Fibroblast of skin of left quadriceps (primary cell): ENCODE measurements around the gene SMOC1.

ENCODE experiments used
- DNase-seq, 2 experiments: peaks; one replicate each; pipeline ENCODE4 v3.0.0-alpha.2; 2013; ENCODE audit warnings: low read depth in 2 of 2

SMOC1 gene

GRCh38 chr14:69863083-69863482, 16.1 kb upstream of the SMOC1 start:
- DNase-seq, result no peak

DNA sequence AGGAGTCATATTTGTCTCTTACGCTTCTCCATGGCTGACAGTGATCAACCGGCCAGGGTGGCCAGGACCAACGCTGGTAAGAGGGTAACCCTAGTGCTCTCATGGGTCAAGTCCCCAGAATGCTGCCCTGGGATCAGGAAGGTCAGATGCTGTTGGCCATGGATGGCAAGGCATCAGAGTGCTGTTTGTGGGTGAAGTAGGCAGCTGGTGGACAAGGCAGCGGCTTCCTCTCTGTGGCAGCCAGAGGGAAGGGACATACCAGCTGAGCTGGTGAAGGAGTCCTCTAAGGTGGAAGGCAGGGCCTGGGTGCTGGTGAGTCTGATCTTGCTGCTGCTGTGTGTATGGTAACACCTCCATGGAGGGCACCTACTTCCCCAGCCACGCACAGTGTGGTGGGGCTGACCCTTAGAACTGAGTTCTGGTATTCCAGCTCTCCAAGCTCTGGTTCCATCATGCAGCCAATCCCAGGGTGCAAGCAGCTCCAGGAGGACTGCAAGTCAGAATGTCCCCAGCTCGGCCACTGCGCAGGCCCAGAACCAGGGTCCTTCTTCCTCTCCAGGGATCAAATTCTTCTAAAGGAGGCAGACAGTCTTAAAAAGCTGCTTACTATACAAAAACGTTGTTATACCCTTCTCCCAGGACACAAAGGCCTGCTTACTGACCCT, 13.4 kb upstream of the SMOC1 start:
- no peak for DNase-seq

DNA sequence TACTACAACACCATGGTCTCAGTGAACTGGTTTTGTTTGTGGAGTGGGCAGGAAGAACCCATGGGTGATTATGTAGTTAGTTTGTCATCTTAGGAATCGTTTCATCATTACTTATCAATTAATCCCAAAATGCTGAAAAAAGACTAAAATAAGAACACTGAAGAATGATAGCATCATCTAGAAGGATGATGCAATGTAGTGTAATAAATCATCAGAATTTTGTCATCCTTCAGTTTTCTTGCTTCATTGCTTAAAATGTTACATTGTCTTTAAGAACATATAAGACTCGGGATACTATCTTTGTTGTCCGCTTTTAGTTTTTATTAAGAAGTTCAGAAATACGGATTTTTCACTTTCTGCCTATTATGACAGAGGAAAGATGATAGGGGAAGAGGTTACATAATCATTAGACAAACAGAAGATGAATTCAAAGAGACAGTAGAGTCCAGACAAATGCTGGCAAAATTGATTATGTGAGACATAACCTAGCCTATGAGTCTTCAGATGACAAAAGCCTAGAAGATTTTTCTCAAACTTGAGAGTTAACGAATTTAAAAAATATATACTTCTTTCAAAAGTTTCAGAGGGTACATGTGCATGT, 10.8 kb upstream of the SMOC1 start:
- DNase-seq, result no peak

DNA sequence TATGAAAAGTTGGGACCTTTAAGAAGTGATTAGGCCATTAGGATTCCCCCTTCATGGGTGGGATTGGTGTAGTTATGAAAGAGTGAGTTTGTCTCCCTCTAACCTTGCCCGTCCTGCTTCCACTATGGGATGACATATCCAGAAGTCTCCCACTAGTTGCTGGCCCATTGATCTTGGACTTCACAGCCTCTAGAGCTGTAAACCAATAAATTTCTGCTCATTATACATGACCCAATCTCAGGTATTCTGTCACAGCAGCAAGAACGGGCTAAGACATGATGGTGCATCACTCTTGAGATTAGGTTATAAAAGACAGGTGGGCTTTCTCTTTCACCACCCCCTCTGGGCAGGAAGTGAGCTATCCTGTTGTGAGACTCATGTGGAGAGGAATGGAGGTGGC, 8.6 kb upstream of the SMOC1 start:
- DNase-seq, result no peak

- DNase-seq, result no peak
These were observed 5.1 kb upstream of the SMOC1 start for GRCh38 chr14:69873877-69874780.

- no peak for DNase-seq
These were observed 2.9 kb upstream of the SMOC1 start for GRCh38 chr14:69876221-69876847.

- DNase-seq, result no peak
These were observed 2.3 kb upstream of the SMOC1 start for GRCh38 chr14:69876848-69877306.

- no peak for DNase-seq
These were observed 1.7 kb upstream of the SMOC1 start for GRCh38 chr14:69877492-69877891.

GRCh38 chr14:69878251-69878650, 965 bp upstream of the SMOC1 start:
- DNase-seq, result no peak

GRCh38 chr14:69880044-69880487, 850 bp downstream of the SMOC1 start:
- no peak for DNase-seq

DNA sequence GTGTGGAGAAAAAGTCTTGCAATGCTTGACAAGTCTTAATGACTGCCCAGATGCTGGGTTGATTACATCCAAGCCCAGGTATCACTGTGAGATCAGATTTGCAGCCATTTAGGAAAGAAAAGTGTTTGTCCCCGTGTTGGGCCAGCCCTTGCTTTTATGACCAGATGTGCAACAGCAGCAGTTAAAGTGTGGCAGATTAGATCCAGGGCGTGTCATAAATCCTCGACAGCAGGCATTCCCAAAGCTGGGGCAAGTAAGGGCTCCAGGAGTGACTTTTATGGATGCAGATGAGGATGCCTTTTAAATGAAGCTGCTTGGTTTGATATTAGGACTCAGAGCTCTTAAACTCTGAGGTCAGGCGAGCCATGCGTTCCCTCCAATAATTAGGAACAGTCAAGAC, 1.7 kb downstream of the SMOC1 start:
- DNase-seq, result no peak

- DNase-seq, result no peak
These were observed 3.1 kb downstream of the SMOC1 start for GRCh38 chr14:69882116-69882864.

- no peak for DNase-seq
These were observed 3.7 kb downstream of the SMOC1 start for GRCh38 chr14:69882915-69883314.

DNA sequence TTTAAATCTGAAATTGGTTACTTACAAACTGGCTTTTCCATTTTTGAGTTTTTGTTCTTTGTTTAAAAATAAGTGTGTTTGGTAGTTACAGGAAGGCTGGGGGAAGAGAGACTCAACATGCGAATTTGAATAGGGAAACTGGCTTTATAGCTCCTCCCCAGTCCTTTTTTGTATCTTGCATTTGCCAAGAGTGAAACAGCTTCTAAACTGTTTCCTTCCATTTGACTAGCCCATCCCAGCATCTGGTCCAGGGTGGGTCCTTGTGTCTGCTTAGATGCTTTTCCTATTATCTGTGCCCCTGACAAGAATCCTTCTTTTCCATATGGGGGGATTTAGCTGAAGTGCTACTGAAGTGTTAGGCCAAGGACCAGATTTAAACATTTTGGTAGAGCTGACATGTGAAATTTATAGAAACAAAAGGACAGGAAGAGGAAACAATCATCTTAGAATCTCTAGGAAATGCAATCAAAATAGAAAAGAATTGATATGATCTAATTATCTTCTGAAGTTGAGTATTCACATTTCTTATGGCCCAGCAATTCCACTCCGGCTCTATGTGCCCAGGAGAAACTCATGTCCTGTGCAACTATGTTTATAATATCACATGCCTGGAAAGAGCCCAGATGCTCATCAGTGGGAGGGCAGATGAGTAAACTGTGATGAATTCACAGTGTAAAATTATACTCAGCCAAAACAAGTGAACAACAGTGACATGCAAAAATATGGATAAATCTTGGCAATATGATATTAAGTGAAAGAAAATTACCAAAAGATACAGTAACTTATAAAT, 7.4 kb downstream of the SMOC1 start:
- no peak for DNase-seq

GRCh38 chr14:69887740-69888657, 8.8 kb downstream of the SMOC1 start:
- no peak for DNase-seq

GRCh38 chr14:69891422-69891821, 12.2 kb downstream of the SMOC1 start:
- no peak for DNase-seq

GRCh38 chr14:69895109-69895508, 15.9 kb downstream of the SMOC1 start:
- no peak for DNase-seq

- no peak for DNase-seq
These were observed 16.9 kb downstream of the SMOC1 start for GRCh38 chr14:69896080-69896479.

GRCh38 chr14:69896972-69897371, 17.8 kb downstream of the SMOC1 start:
- no peak for DNase-seq

DNA sequence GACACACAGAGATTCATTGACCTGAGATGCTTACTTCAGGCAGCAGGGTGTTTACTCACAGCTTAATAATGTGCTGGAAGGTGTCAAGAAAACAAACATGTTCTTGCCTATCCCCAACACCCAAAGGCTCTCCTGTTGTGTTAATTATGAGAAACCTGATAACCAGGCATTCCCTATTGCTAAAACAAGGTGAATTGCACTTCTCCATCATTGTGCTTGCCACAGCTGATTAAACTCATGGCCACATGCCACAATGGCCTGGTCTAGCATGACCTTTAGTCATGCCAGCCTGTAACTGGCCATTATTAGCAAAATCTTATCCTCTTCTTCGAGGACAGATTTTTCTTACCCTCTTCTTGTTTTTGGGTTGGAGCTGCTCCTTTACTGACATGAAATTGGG, 21.4 kb downstream of the SMOC1 start:
- DNase-seq, result no peak
